ENCODE measurements around the gene SMYD4.

Gene SMYD4

GRCh38 chr17:1746975-1747543 lies 82.6 kb downstream of the SMYD4 start:
- H3K27me3 ChIP-seq (ENCODE audit: insufficient read depth, poor library complexity, severe bottlenecking) = no peaks in the 10 kb centered on the region
- no peak overlapping the region for H3K4me3 ChIP-seq (replicated peaks; ENCODE audit: insufficient read depth, low read length)
- no peak for DNase-seq (ENCODE audit: low read depth in 1 of 2, low spot score in 1 of 2)
- H3K27ac ChIP-seq (replicated peaks) = no peak overlapping the region
- TF ChIP-seq, protein P1, sequence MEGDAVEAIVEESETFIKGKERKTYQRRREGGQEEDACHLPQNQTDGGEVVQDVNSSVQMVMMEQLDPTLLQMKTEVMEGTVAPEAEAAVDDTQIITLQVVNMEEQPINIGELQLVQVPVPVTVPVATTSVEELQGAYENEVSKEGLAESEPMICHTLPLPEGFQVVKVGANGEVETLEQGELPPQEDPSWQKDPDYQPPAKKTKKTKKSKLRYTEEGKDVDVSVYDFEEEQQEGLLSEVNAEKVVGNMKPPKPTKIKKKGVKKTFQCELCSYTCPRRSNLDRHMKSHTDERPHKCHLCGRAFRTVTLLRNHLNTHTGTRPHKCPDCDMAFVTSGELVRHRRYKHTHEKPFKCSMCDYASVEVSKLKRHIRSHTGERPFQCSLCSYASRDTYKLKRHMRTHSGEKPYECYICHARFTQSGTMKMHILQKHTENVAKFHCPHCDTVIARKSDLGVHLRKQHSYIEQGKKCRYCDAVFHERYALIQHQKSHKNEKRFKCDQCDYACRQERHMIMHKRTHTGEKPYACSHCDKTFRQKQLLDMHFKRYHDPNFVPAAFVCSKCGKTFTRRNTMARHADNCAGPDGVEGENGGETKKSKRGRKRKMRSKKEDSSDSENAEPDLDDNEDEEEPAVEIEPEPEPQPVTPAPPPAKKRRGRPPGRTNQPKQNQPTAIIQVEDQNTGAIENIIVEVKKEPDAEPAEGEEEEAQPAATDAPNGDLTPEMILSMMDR (IDR thresholded peaks at IDR 0.05; ENCODE audit: insufficient read depth, low read length) = no peak
- TF ChIP-seq SPI1 (IDR thresholded peaks at IDR 0.05; ENCODE audit: borderline replicate concordance, low read depth) (no peak), POLR2AphosphoS5 (IDR thresholded peaks at IDR 0.05; ENCODE audit: low read depth) (no peak), GABPA (IDR thresholded peaks at IDR 0.05; ENCODE audit: low read depth) (no peak), REST (IDR thresholded peaks at IDR 0.05; ENCODE audit: insufficient replicate concordance, low read depth) (no peak)

GRCh38 chr17:1745513-1746020 lies 84.1 kb downstream of the SMYD4 start:
- Histone ChIP-seq H3K4me3 (replicated peaks; ENCODE audit: insufficient read depth, low read length) (no peak overlapping the region), H3K27ac (replicated peaks) (no peak overlapping the region), H3K27me3 (ENCODE audit: insufficient read depth, poor library complexity, severe bottlenecking) (no peaks in the 10 kb centered on the region)
- no peak for DNase-seq (ENCODE audit: low read depth in 1 of 2, low spot score in 1 of 2)
- no peak for TF ChIP-seq SPI1 (IDR thresholded peaks at IDR 0.05; ENCODE audit: borderline replicate concordance, low read depth)
- TF ChIP-seq REST (IDR thresholded peaks at IDR 0.05; ENCODE audit: insufficient replicate concordance, low read depth) = no peak
- TF ChIP-seq GABPA (IDR thresholded peaks at IDR 0.05; ENCODE audit: low read depth) = no peak
- TF ChIP-seq POLR2AphosphoS5 (IDR thresholded peaks at IDR 0.05; ENCODE audit: low read depth) = no peak
- TF ChIP-seq, protein P1 (IDR thresholded peaks at IDR 0.05; ENCODE audit: insufficient read depth, low read length) = no peak

- DNase-seq (ENCODE audit: low read depth in 1 of 2, low spot score in 1 of 2) = no peak
- Histone ChIP-seq H3K27ac (replicated peaks) (no peak overlapping the region), H3K4me3 (replicated peaks; ENCODE audit: insufficient read depth, low read length) (no peak overlapping the region), H3K27me3 (ENCODE audit: insufficient read depth, poor library complexity, severe bottlenecking) (no peaks in the 10 kb centered on the region)
- no peak for TF ChIP-seq POLR2AphosphoS5 (IDR thresholded peaks at IDR 0.05; ENCODE audit: low read depth)
- no peak for TF ChIP-seq REST (IDR thresholded peaks at IDR 0.05; ENCODE audit: insufficient replicate concordance, low read depth)
- TF ChIP-seq GABPA (IDR thresholded peaks at IDR 0.05; ENCODE audit: low read depth) = no peak
- no peak for TF ChIP-seq SPI1 (IDR thresholded peaks at IDR 0.05; ENCODE audit: borderline replicate concordance, low read depth)
- TF ChIP-seq, protein P1 (IDR thresholded peaks at IDR 0.05; ENCODE audit: insufficient read depth, low read length) = no peak
Observed at GRCh38 chr17:1744551-1745512, 84.9 kb downstream of the SMYD4 start.
